IMR-90 (cell line): ENCODE data around the gene DUSP2. TPM values are rescaled to one million over a fixed set of nuclear protein-coding genes. Genes with fewer than 3 reads are reported as not detected.

ENCODE experiments used
- ATAC-seq: fragments of 200-7000 bp; cut with Tn5 transposase; 2 replicates; pipeline ENCODE4 v1.9.1; 2020; ENCODE audit warnings: low read depth, mild to moderate bottlenecking, moderate library complexity
- BruUV-seq: library from RNA; stranded (reverse); fragments of 400-500 nt; replicated peaks from 2 replicates; lab custom pipeline; 2021; lab: Mats Ljungman, UMichigan
- CTCF ChIA-PET: fragments of 300-600 bp; formaldehyde crosslinking; extraction: SDS; loops from one replicate; lab custom pipeline; 2021; ENCODE audit warnings: antibody characterized with exemption; lab: Yijun Ruan, JAX
- POLR2A ChIA-PET: fragments of 300-600 bp; sonication (Branson Sonifier 250); formaldehyde crosslinking; loops from one replicate; lab custom pipeline; 2022; ENCODE audit warnings: antibody characterized with exemption; ENCODE audit not compliant: unreplicated experiment; lab: Charles Lee
- DNase-seq: peaks from one replicate; pipeline ENCODE4 v3.0.0; 2013
- H2AFZ ChIP-seq: replicated peaks from 2 replicates; pipeline ENCODE3; 2013; ENCODE audit warnings: low read length, mild to moderate bottlenecking; ENCODE audit not compliant: poor library complexity
- H2AK5ac ChIP-seq: 2 replicates; pipeline ENCODE4 v1.6.1; 2013; ENCODE audit warnings: low read depth, low read length, inconsistent platforms
- H2AK9ac ChIP-seq: replicated peaks from 2 replicates; pipeline ENCODE3; 2013; ENCODE audit warnings: mild to moderate bottlenecking, low read depth, low read length, moderate library complexity; ENCODE audit not compliant: poor library complexity
- H2BK120ac ChIP-seq: 2 replicates; pipeline ENCODE4 v1.6.1; 2013; ENCODE audit warnings: low read depth, low read length, inconsistent platforms
- H2BK15ac ChIP-seq: 3 replicates; pipeline ENCODE4 v1.6.1; 2013; ENCODE audit warnings: low read depth, low read length, inconsistent platforms
- H2BK20ac ChIP-seq: 2 replicates; pipeline ENCODE4 v1.6.1; 2013; ENCODE audit warnings: low read depth, mild to moderate bottlenecking, inconsistent platforms, low read length, moderate library complexity
- H2BK5ac ChIP-seq: 2 replicates; pipeline ENCODE4 v1.6.1; 2013; ENCODE audit warnings: mild to moderate bottlenecking, low read depth, low read length, inconsistent platforms; ENCODE audit not compliant: poor library complexity, severe bottlenecking
- H3K14ac ChIP-seq: replicated peaks from 2 replicates; pipeline ENCODE4 v1.6.1; 2013; ENCODE audit warnings: low read depth, low read length, inconsistent platforms
- H3K18ac ChIP-seq: 2 replicates; pipeline ENCODE4 v1.6.1; 2013; ENCODE audit warnings: low read depth, low read length, control low read depth
- H3K23ac ChIP-seq: 2 replicates; pipeline ENCODE4 v1.6.1; 2013; ENCODE audit warnings: low read depth, low read length, inconsistent platforms
- H3K27ac ChIP-seq: 2 replicates; pipeline ENCODE4 v1.5.1; 2013; ENCODE audit warnings: mild to moderate bottlenecking, control low read depth, low read length; ENCODE audit not compliant: insufficient read depth
- H3K27me3 ChIP-seq: 2 replicates; pipeline ENCODE4 v1.6.1; 2013; ENCODE audit warnings: low read length; ENCODE audit not compliant: control insufficient read depth, insufficient read depth
- H3K36me3 ChIP-seq: 2 replicates; pipeline ENCODE4 v1.6.1; 2013; ENCODE audit warnings: low read length, mixed read lengths; ENCODE audit not compliant: control insufficient read depth, insufficient read depth
- H3K4ac ChIP-seq: 2 replicates; pipeline ENCODE4 v1.6.1; 2013; ENCODE audit warnings: low read depth, low read length, inconsistent platforms
- H3K4me1 ChIP-seq: 2 replicates; pipeline ENCODE4 v1.6.1; 2013; ENCODE audit warnings: low read length, mixed read lengths; ENCODE audit not compliant: control insufficient read depth, insufficient read depth
- H3K4me2 ChIP-seq: 2 replicates; pipeline ENCODE4 v1.6.1; 2013; ENCODE audit warnings: low read depth, mild to moderate bottlenecking, control low read depth, low read length, moderate library complexity
- H3K4me3 ChIP-seq: 2 replicates; pipeline ENCODE4 v1.5.1; 2013; ENCODE audit warnings: low read depth, mild to moderate bottlenecking, control low read depth, low read length, moderate library complexity; ENCODE audit not compliant: insufficient read depth
- H3K56ac ChIP-seq: 2 replicates; pipeline ENCODE4 v1.6.1; 2013; ENCODE audit warnings: low read length, inconsistent platforms; ENCODE audit not compliant: insufficient read depth; ENCODE audit errors: extremely low read depth
- H3K79me1 ChIP-seq, 2 experiments: 2 replicates each; pipeline ENCODE4 v1.6.1; 2013; ENCODE audit warnings: low read length in 2 of 2, inconsistent platforms in 1 of 2, low read depth in 1 of 2
- H3K9ac ChIP-seq: 2 replicates; pipeline ENCODE4 v1.6.1; 2013; ENCODE audit warnings: low read depth, low read length, control low read depth
- H3K9me1 ChIP-seq: 2 replicates; pipeline ENCODE4 v1.6.1; 2013; ENCODE audit warnings: low read length, inconsistent platforms; ENCODE audit not compliant: insufficient read depth
- H3K9me3 ChIP-seq: 2 replicates; pipeline ENCODE4 v1.6.1; 2013; ENCODE audit warnings: low read length; ENCODE audit not compliant: control insufficient read depth, insufficient read depth
- H4K20me1 ChIP-seq: 2 replicates; pipeline ENCODE4 v1.6.1; 2013; ENCODE audit warnings: low read length, inconsistent platforms; ENCODE audit not compliant: insufficient read depth
- H4K5ac ChIP-seq: 2 replicates; pipeline ENCODE4 v1.6.1; 2013; ENCODE audit warnings: mild to moderate bottlenecking, low read depth, low read length, control low read depth
- H4K8ac ChIP-seq, 2 experiments: 2 replicates each; pipeline ENCODE4 v1.6.1; 2013; ENCODE audit warnings: low read depth in 2 of 2, low read length in 2 of 2, control low read depth in 1 of 2, inconsistent platforms in 1 of 2
- H4K91ac ChIP-seq: 2 replicates; pipeline ENCODE4 v1.6.1; 2013; ENCODE audit warnings: low read depth, low read length, inconsistent platforms; ENCODE audit not compliant: insufficient read depth
- BHLHE40 ChIP-seq: fragments of 150-350 bp; IDR thresholded peaks from 2 replicates; pipeline ENCODE4 v1.6.1; 2016; ENCODE audit warnings: mild to moderate bottlenecking, low read depth, low read length
- CEBPB ChIP-seq: IDR thresholded peaks from 2 replicates; pipeline ENCODE4 v1.6.1; 2012; ENCODE audit warnings: low read depth, low read length, improper control_type of control experiment
- CHD1 ChIP-seq: IDR thresholded peaks from 2 replicates; pipeline ENCODE4 v1.6.1; 2012; ENCODE audit warnings: low read depth, low read length, improper control_type of control experiment
- FOS ChIP-seq: fragments of 150-350 bp; IDR thresholded peaks from 2 replicates; pipeline ENCODE4 v1.6.1; 2016; ENCODE audit warnings: low read depth, low read length
- MAFK ChIP-seq: IDR thresholded peaks from 2 replicates; pipeline ENCODE4 v1.6.1; 2012; ENCODE audit warnings: low read depth, low read length, improper control_type of control experiment
- MAZ ChIP-seq: IDR thresholded peaks from 2 replicates; pipeline ENCODE4 v1.6.1; 2012; ENCODE audit warnings: low read depth, mild to moderate bottlenecking, low read length, improper control_type of control experiment, moderate library complexity, borderline replicate concordance
- MXI1 ChIP-seq: IDR thresholded peaks from 2 replicates; pipeline ENCODE4 v1.6.1; 2012; ENCODE audit warnings: low read depth, mild to moderate bottlenecking, low read length, moderate library complexity, borderline replicate concordance
- NFE2L2 ChIP-seq: fragments of 150-350 bp; IDR thresholded peaks from 2 replicates; pipeline ENCODE4 v1.6.1; 2016; ENCODE audit warnings: low read depth, mild to moderate bottlenecking, low read length
- POLR2A ChIP-seq: IDR thresholded peaks from 2 replicates; pipeline ENCODE4 v1.6.1; 2012; ENCODE audit warnings: mild to moderate bottlenecking, low read depth, low read length
- RAD21 ChIP-seq: IDR thresholded peaks from 2 replicates; pipeline ENCODE4 v1.6.1; 2012; ENCODE audit warnings: low read length, improper control_type of control experiment
- RCOR1 ChIP-seq: IDR thresholded peaks from 2 replicates; pipeline ENCODE4 v1.6.1; 2012; ENCODE audit warnings: mild to moderate bottlenecking, low read length, improper control_type of control experiment; ENCODE audit not compliant: insufficient replicate concordance
- RFX5 ChIP-seq: IDR thresholded peaks from 2 replicates; pipeline ENCODE4 v1.8.0; 2012; ENCODE audit warnings: low read depth, mild to moderate bottlenecking, low read length, moderate library complexity
- SMC3 ChIP-seq: fragments of 150-350 bp; IDR thresholded peaks from 2 replicates; pipeline ENCODE4 v1.6.1; 2016; ENCODE audit warnings: low read depth, mild to moderate bottlenecking, antibody characterized with exemption, low read length, moderate library complexity
- WGBS, 2 experiments: methylation state at CpG; one replicate each; pipeline versions ENCODE4 v1.1.5 to v1.1.7; 2013; ENCODE audit warnings: missing lambda C conversion rate in 2 of 2; ENCODE audit not compliant: insufficient read length in 1 of 2; ENCODE audit errors: extremely low coverage in 2 of 2; 5-methylcytosine and 5-hydroxymethylcytosine counted together
- dilution Hi-C: fragments of 300-500 bp; cut with HindIII; formaldehyde crosslinking; loops from one replicate; pipeline ENCODE4 v1.14.3; 2018; ENCODE audit warnings: low sequenced_read_pairs; ENCODE audit not compliant: unreplicated experiment
- in situ Hi-C: fragments of 300-500 bp; cut with MboI; formaldehyde crosslinking; loops from 3 replicates; pipeline ENCODE4 v1.14.3; 2019; ENCODE audit warnings: low sequenced_read_pairs, inconsistent platforms, mixed read lengths
- intact Hi-C: fragments of 100-400 bp; cut with micrococcal nuclease; formaldehyde crosslinking; loops from 2 replicates; pipeline ENCODE4 v1.10.0; 2022
- polyA plus RNA-seq, 3 experiments: library from polyadenylated mRNA; depleted of rRNA; stranded (reverse); fragments of >200 nt; gene quantifications; 2 replicates each; pipeline ENCODE4 v1.2.3, GENCODE V29; 2012; ENCODE audit warnings: low replicate concordance in 1 of 3
- total RNA-seq: library from RNA; depleted of rRNA; stranded (reverse); fragments of >200 nt; gene quantifications from 2 replicates; pipeline ENCODE4 v1.2.3, GENCODE V29; 2012
- TF ChIP-seq, protein P1 (sequence below): fragments of 150-350 bp; IDR thresholded peaks from 2 replicates; pipeline ENCODE4 v1.6.1; 2016; ENCODE audit warnings: low read depth, mild to moderate bottlenecking, low read length, moderate library complexity, borderline replicate concordance
- TF ChIP-seq, protein P2 (sequence below): conservative IDR thresholded peaks from 2 replicates; pipeline ENCODE4 v1.5.1; 2012; ENCODE audit warnings: mild to moderate bottlenecking, low read depth, low read length, improper control_type of control experiment
- TF ChIP-seq, protein P3 (sequence below): fragments of 150-350 bp; IDR thresholded peaks from 2 replicates; pipeline ENCODE4 v1.6.1; 2017; ENCODE audit warnings: mild to moderate bottlenecking, antibody characterized with exemption, low read length, low read depth

DUSP2 gene
- total and polyA plus RNA-seq, 2 of the 4 experiments (the other 2 are of a cell fraction): 1.8 to 3.8 TPM

DNA sequence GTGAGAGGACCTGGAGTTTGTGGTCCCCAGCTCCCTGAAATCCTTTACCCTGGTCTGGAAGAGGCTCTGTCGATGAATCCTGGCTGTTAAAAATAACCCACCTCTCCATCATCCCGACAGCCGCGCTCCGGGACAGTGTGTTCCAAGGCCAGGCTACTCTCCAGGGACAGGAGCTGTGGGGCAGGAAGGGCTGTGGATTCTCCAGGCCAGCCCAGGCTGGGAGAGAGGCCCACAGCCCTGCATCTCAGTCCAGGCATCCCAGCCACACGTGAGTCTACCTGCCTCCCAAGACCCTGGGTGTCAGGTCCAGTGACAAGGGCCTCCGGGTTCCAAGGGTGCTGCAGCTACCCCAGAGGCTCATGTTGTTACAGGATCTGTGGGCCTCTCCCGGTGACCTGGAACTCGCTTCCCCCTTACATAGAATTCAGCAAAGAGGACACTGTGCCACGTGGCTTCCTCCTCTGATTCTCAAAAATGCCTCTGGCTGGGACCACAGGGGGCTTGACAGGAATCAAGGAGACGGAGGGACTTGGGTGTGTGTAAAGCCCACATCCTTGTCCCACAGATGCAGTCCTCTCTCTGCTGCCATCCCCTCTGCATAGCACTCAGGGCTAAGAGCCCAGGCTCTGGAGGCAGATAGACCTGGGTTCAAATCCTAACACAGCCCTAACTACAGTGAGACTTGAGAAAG lies 46.2 kb downstream of the DUSP2 start:
- no peak overlapping the region for H3K4ac ChIP-seq
- H4K91ac ChIP-seq: no peak overlapping the region
- H2AK5ac ChIP-seq: no peak overlapping the region
- in situ Hi-C loops: no loop called here
- no peak overlapping the region for H3K18ac ChIP-seq
- H3K4me1 ChIP-seq: peaks cover 2% of the 10 kb centered on the region; the same call in 1 of the 2 replicates
- H3K9me1 ChIP-seq: no peaks in the 10 kb centered on the region
- no peak overlapping the region for H3K9ac ChIP-seq
- no peak overlapping the region for H3K56ac ChIP-seq
- no peak overlapping the region for H2AFZ ChIP-seq
- no peak overlapping the region for H2BK15ac ChIP-seq
- H3K4me3 ChIP-seq: no peak overlapping the region
- ChIA-PET POLR2A (no interaction called here), CTCF (interaction anchor here (1.2 kb wide), 1 partner anchor 18 kb away, joined by 4 read pairs; no protein-coding TSS in a partner anchor)
- dilution Hi-C loops: no loop called here
- H3K36me3 ChIP-seq: no peaks in the 10 kb centered on the region
- no peaks in the 10 kb centered on the region for H3K9me3 ChIP-seq
- no TSS peak for BruUV-seq
- no peak overlapping the region for H2BK20ac ChIP-seq
- no peak overlapping the region for H2BK5ac ChIP-seq
- no peaks in the 10 kb centered on the region for H3K79me1 ChIP-seq
- TF ChIP-seq MXI1 (no peak), SMC3 (no peak), FOS (no peak), POLR2A (no peak), CHD1 (no peak), CEBPB (no peak), RAD21 (no peak), RCOR1 (no peak), NFE2L2 (no peak), BHLHE40 (no peak), MAZ (no peak), MAFK (no peak), RFX5 (no peak)
- TF ChIP-seq, protein P1, sequence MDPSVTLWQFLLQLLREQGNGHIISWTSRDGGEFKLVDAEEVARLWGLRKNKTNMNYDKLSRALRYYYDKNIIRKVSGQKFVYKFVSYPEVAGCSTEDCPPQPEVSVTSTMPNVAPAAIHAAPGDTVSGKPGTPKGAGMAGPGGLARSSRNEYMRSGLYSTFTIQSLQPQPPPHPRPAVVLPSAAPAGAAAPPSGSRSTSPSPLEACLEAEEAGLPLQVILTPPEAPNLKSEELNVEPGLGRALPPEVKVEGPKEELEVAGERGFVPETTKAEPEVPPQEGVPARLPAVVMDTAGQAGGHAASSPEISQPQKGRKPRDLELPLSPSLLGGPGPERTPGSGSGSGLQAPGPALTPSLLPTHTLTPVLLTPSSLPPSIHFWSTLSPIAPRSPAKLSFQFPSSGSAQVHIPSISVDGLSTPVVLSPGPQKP: no peak
- TF ChIP-seq, protein P2, sequence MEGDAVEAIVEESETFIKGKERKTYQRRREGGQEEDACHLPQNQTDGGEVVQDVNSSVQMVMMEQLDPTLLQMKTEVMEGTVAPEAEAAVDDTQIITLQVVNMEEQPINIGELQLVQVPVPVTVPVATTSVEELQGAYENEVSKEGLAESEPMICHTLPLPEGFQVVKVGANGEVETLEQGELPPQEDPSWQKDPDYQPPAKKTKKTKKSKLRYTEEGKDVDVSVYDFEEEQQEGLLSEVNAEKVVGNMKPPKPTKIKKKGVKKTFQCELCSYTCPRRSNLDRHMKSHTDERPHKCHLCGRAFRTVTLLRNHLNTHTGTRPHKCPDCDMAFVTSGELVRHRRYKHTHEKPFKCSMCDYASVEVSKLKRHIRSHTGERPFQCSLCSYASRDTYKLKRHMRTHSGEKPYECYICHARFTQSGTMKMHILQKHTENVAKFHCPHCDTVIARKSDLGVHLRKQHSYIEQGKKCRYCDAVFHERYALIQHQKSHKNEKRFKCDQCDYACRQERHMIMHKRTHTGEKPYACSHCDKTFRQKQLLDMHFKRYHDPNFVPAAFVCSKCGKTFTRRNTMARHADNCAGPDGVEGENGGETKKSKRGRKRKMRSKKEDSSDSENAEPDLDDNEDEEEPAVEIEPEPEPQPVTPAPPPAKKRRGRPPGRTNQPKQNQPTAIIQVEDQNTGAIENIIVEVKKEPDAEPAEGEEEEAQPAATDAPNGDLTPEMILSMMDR: no peak
- TF ChIP-seq, protein P3, sequence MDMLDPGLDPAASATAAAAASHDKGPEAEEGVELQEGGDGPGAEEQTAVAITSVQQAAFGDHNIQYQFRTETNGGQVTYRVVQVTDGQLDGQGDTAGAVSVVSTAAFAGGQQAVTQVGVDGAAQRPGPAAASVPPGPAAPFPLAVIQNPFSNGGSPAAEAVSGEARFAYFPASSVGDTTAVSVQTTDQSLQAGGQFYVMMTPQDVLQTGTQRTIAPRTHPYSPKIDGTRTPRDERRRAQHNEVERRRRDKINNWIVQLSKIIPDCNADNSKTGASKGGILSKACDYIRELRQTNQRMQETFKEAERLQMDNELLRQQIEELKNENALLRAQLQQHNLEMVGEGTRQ: no peak
- no peaks in the 10 kb centered on the region for H4K20me1 ChIP-seq
- no peak overlapping the region for H4K8ac ChIP-seq
- H4K5ac ChIP-seq: no peak overlapping the region
- ATAC-seq (no peak), DNase-seq (no peak)
- no peak overlapping the region for H3K14ac ChIP-seq
- intact Hi-C loops: no loop called here
- WGBS, 2 experiments: 80% methylated on average over 1 of the region's 11 CpGs; no CpG with 5 or more reads in 1 of the 2 experiments
- peaks cover 13% of the 10 kb centered on the region for H3K27me3 ChIP-seq
- no peak overlapping the region for H3K23ac ChIP-seq
- no peak overlapping the region for H2AK9ac ChIP-seq
- no peak overlapping the region for H3K27ac ChIP-seq
- H3K4me2 ChIP-seq: no peak overlapping the region
- no peak overlapping the region for H2BK120ac ChIP-seq
